A549 (cell line): ENCODE data around the gene PSMA4.

Experiments
- BHLHE40 ChIP-seq: IDR thresholded peaks from 2 replicates; pipeline ENCODE4 v1.6.1; 2012; ENCODE audit warnings: low read depth, low read length, inconsistent platforms
- CHD2 ChIP-seq: fragments of 150-350 bp; IDR thresholded peaks from 2 replicates; pipeline ENCODE4 v1.6.1; 2014; ENCODE audit warnings: low read length; ENCODE audit not compliant: partially characterized antibody
- CHD4 ChIP-seq: fragments of 200-600 bp; sonication (generic); IDR thresholded peaks from 2 replicates; pipeline ENCODE4 v1.6.1; 2016; ENCODE audit warnings: antibody characterized with exemption, mild to moderate bottlenecking, borderline replicate concordance
- CTCF ChIP-seq: fragments of >200 bp; sonication (Bioruptor Twin); formaldehyde crosslinking; IDR thresholded peaks from 3 replicates; pipeline ENCODE4 v1.5.1; 2016
- E2F6 ChIP-seq: IDR thresholded peaks from 2 replicates; pipeline ENCODE4 v1.6.1; 2012; ENCODE audit warnings: low read depth, borderline replicate concordance
- HOXA7 ChIP-seq: fragments of 250-450 bp; sonication (Bioruptor Pico); IDR thresholded peaks from 2 replicates; pipeline ENCODE4 v1.5.0; 2020; ENCODE audit warnings: mild to moderate bottlenecking, moderate library complexity
- POLR2A ChIP-seq: IDR thresholded peaks from 2 replicates; pipeline ENCODE4 v1.6.1; 2012; ENCODE audit warnings: mild to moderate bottlenecking, low read length
- RNF2 ChIP-seq: fragments of 200-600 bp; sonication (generic); IDR thresholded peaks from 2 replicates; pipeline ENCODE4 v1.6.1; 2016; ENCODE audit warnings: low read depth, mild to moderate bottlenecking, antibody characterized with exemption, moderate library complexity, borderline replicate concordance

GRCh38 chr15:78506971-78507830 lies 33.0 kb upstream of the PSMA4 start, which contains the start of gene HYKK:
- peak; percentile 54; the same call in 1 of the 2 replicates for TF ChIP-seq E2F6
- TF ChIP-seq RNF2: no peak
- peak; percentile 87 for TF ChIP-seq POLR2A
- TF ChIP-seq CHD4: no peak; the same call in 1 of the 2 replicates
- TF ChIP-seq BHLHE40: no peak
- no peak for TF ChIP-seq CTCF
- no peak for TF ChIP-seq CHD2
- TF ChIP-seq HOXA7 (CRISPR knock-in tag): no peak
